ENCODE measurements around the gene TRABD2A.

- no peak for TF ChIP-seq CTCF (optimal IDR thresholded peaks at IDR 0.05 in 1 of 3, IDR thresholded peaks at IDR 0.05 in 1 of 3, conservative IDR thresholded peaks at IDR 0.05 in 1 of 3; ENCODE audit: extremely low read depth in 1 of 3, insufficient read depth in 2 of 3, low read length in 3 of 3)
- no peak for TF ChIP-seq EZH2 (IDR thresholded peaks at IDR 0.05; ENCODE audit: low read length)
Observed at GRCh38 chr2:84862006-84862405, 18.9 kb downstream of the TRABD2A start.

Data from keratinocyte (primary cell).